Left ventricle myocardium superior (tissue), 1 donor: ENCODE data around the gene MINK1. TPM values are rescaled to one million over a fixed set of nuclear protein-coding genes. Genes with fewer than 3 reads are reported as not detected.

Experiments used
- ATAC-seq: fragments of 200-7000 bp; cut with Tn5 transposase; one replicate; pipeline ENCODE4 v1.9.1; 2020; ENCODE audit warnings: mild to moderate bottlenecking, moderate library complexity
- DNase-seq: peaks from one replicate; pipeline ENCODE4 v3.0.0-alpha.2; 2020
- intact Hi-C: fragments of 100-400 bp; cut with micrococcal nuclease; formaldehyde crosslinking; loops from one replicate; pipeline ENCODE4 v1.11.0; 2022
- long read RNA-seq: library from polyadenylated mRNA; unstranded; transcript quantifications from one replicate; pipeline ENCODE4 v2.0.0, GENCODE V29; 2021
- total RNA-seq: library from RNA; stranded (reverse); fragmentation: NEBNext Ultra II Directional; extraction: Animal tissue kit (Norgen Biotek cat#: 25700); gene quantifications from one replicate; pipeline ENCODE4 v1.2.1, GENCODE V29; 2021
- donor health status: DM: no; HTN: yes; CAD: no; lungs with severe emphysema.

The MINK1 gene
- total RNA-seq: 52.2 TPM
- long read RNA-seq, partial matches to known transcripts: 10 of 17 reads
- long read RNA-seq, other reads (novel, unspliced or antisense): 7 of 17 reads

GRCh38 chr17:4833178-4833940 lies at the start of gene MINK1:
TSS of gene MINK1 (plus strand) at chr17:4833340. CDS start at chr17:4833584, 244 bp downstream.
- intact Hi-C loops: no loop called here
- DNase-seq (peak; percentile 95), ATAC-seq (peak; percentile 96)

- peak; percentile 36 for DNase-seq
- intact Hi-C loops: no loop called here
These were observed 47.6 kb upstream of the MINK1 start for GRCh38 chr17:4785311-4786105.

GRCh38 chr17:4786106-4786511 lies 47.0 kb upstream of the MINK1 start, which contains the start of gene VMO1:
TSS of gene VMO1 (minus strand) at chr17:4786364. CDS start at chr17:4786352, 12 bp downstream.
- ATAC-seq (no peak), DNase-seq (peak; percentile 50)
- intact Hi-C loops: no loop called here

More at GRCh38 chr17:4785311-4786105, 47.6 kb upstream of the MINK1 start:
- ATAC-seq: no peak

- intact Hi-C loops: no loop called here
- no peak for DNase-seq
- ATAC-seq: no peak
These were observed 46.6 kb upstream of the MINK1 start for GRCh38 chr17:4786516-4786915.

- no peak for ATAC-seq
- intact Hi-C loops: no loop called here
- DNase-seq: no peak
These were observed 44.9 kb upstream of the MINK1 start for GRCh38 chr17:4788159-4788806.

GRCh38 chr17:4788807-4789700 lies 44.1 kb upstream of the MINK1 start, which contains the start of gene GLTPD2:
TSS of gene GLTPD2 (plus strand) at chr17:4788964. CDS start at chr17:4789012, 48 bp downstream.
- no peak for DNase-seq
- ATAC-seq: no peak
- intact Hi-C loops: no loop called here

GRCh38 chr17:4789701-4789950 lies 43.5 kb upstream of the MINK1 start:
- ATAC-seq: no peak
- no peak for DNase-seq
- intact Hi-C loops: no loop called here

GRCh38 chr17:4789951-4790704 lies 43.0 kb upstream of the MINK1 start:
- intact Hi-C loops: loop anchor here (10.0 kb wide), 1 partner anchor 95 kb away; no protein-coding TSS in a partner anchor
- DNase-seq: peak; percentile 93

GRCh38 chr17:4790705-4791088 lies 42.4 kb upstream of the MINK1 start:
- no peak for DNase-seq
- intact Hi-C loops: loop anchor here (10.0 kb wide), 1 partner anchor 94 kb away; no protein-coding TSS in a partner anchor
- ATAC-seq: no peak

More at GRCh38 chr17:4789951-4790704, 43.0 kb upstream of the MINK1 start:
- ATAC-seq: peak; percentile 95

- intact Hi-C loops: loop anchor here (10.0 kb wide), 1 partner anchor 90 kb away; no protein-coding TSS in a partner anchor
- no peak for ATAC-seq
- no peak for DNase-seq
These were observed 38.0 kb upstream of the MINK1 start for GRCh38 chr17:4795168-4795567.

GRCh38 chr17:4796552-4796920 lies 36.6 kb upstream of the MINK1 start:
- ATAC-seq (peak; percentile 33), DNase-seq (no peak)
- intact Hi-C loops: loop anchor here (10.0 kb wide), 1 partner anchor 88 kb away; no protein-coding TSS in a partner anchor

GRCh38 chr17:4800462-4801196 lies 32.5 kb upstream of the MINK1 start:
- intact Hi-C loops: no loop called here
- DNase-seq: no peak
- no peak for ATAC-seq

- DNase-seq (peak; percentile 9), ATAC-seq (no peak)
- intact Hi-C loops: no loop called here
These were observed 30.9 kb upstream of the MINK1 start, which contains the start of gene C17orf114 for GRCh38 chr17:4802228-4802627. TSS of gene C17orf114 (minus strand) at chr17:4802328.

- intact Hi-C loops: no loop called here
- DNase-seq: no peak
These were observed 26.7 kb upstream of the MINK1 start for GRCh38 chr17:4806456-4806776.

GRCh38 chr17:4806777-4807604 lies 26.1 kb upstream of the MINK1 start, which contains the start of gene PLD2:
TSS of gene PLD2 (plus strand) at chr17:4807152. CDS start at chr17:4807773, 621 bp downstream.
- intact Hi-C loops: no loop called here
- DNase-seq: peak; percentile 95
- peak; percentile 98 for ATAC-seq

More at GRCh38 chr17:4806456-4806776, 26.7 kb upstream of the MINK1 start:
- ATAC-seq: no peak
